ENCODE results near the gene TEX29.

GRCh38 chr13:111284565-111284964 is 35.9 kb upstream of the TEX29 start:
- TF ChIP-seq CTCF (IDR thresholded peaks at IDR 0.05; ENCODE audit: borderline replicate concordance, extremely low read depth, low read length, poor library complexity, severe bottlenecking) = no peak
- no peak for TF ChIP-seq EZH2 (IDR thresholded peaks at IDR 0.05; ENCODE audit: borderline replicate concordance, low read depth, low read length, severe bottlenecking)
